Measurements from ENCODE around the gene CFAP251. TPM values are rescaled to one million over a fixed set of nuclear protein-coding genes. Genes with fewer than 3 reads are reported as not detected.
A peak's percentile ranks its signal among the peaks of the same experiment; 100 is the strongest.

CFAP251 gene
- total and polyA plus RNA-seq, 2 of the 13 experiments (the other 11 are each of a cell fraction or from before 2014, with no cell fraction given), result 0.30 to 0.42 TPM

- TF ChIP-seq, protein P1, sequence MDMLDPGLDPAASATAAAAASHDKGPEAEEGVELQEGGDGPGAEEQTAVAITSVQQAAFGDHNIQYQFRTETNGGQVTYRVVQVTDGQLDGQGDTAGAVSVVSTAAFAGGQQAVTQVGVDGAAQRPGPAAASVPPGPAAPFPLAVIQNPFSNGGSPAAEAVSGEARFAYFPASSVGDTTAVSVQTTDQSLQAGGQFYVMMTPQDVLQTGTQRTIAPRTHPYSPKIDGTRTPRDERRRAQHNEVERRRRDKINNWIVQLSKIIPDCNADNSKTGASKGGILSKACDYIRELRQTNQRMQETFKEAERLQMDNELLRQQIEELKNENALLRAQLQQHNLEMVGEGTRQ (IDR thresholded peaks at IDR 0.05; ENCODE audit: low read depth, low read length), result peak; percentile 81
- TF ChIP-seq, protein P1 (CRISPR knock-in tag; IDR thresholded peaks at IDR 0.05; ENCODE audit: borderline replicate concordance), result peak; percentile 89; the same call in 1 of the 2 replicates
- TF ChIP-seq LCORL (IDR thresholded peaks at IDR 0.05) (no peak), LCORL (CRISPR knock-in tag; IDR thresholded peaks at IDR 0.05) (peak; percentile 19; the same call in 1 of the 2 replicates), ZNF674 (CRISPR knock-in tag; IDR thresholded peaks at IDR 0.05; ENCODE audit: low read depth) (0 out of 2 replicates have a peak, but pooled peaks have one; percentile 7), NFYB (CRISPR knock-in tag; IDR thresholded peaks at IDR 0.05) (peak; percentile 65), NCOA2 (CRISPR knock-in tag; IDR thresholded peaks at IDR 0.05) (no peak), MYC (CRISPR knock-in tag; IDR thresholded peaks at IDR 0.05; ENCODE audit: borderline replicate concordance) (peak; percentile 77), MAZ (IDR thresholded peaks at IDR 0.05; ENCODE audit: borderline replicate concordance, low read depth, low read length) (0 out of 2 replicates have a peak, but pooled peaks have one; percentile 6), MAZ (CRISPR knock-in tag; IDR thresholded peaks at IDR 0.05; ENCODE audit: low read depth) (peak; percentile 73; the same call in 1 of the 2 replicates), DPF2 (CRISPR knock-in tag; IDR thresholded peaks at IDR 0.05; ENCODE audit: borderline replicate concordance, low read depth) (no peak), ZFP41 (CRISPR knock-in tag; IDR thresholded peaks at IDR 0.05; ENCODE audit: borderline replicate concordance) (no peak), ATF2 (CRISPR knock-in tag; IDR thresholded peaks at IDR 0.05) (no peak)
- TF ChIP-seq, protein P2, sequence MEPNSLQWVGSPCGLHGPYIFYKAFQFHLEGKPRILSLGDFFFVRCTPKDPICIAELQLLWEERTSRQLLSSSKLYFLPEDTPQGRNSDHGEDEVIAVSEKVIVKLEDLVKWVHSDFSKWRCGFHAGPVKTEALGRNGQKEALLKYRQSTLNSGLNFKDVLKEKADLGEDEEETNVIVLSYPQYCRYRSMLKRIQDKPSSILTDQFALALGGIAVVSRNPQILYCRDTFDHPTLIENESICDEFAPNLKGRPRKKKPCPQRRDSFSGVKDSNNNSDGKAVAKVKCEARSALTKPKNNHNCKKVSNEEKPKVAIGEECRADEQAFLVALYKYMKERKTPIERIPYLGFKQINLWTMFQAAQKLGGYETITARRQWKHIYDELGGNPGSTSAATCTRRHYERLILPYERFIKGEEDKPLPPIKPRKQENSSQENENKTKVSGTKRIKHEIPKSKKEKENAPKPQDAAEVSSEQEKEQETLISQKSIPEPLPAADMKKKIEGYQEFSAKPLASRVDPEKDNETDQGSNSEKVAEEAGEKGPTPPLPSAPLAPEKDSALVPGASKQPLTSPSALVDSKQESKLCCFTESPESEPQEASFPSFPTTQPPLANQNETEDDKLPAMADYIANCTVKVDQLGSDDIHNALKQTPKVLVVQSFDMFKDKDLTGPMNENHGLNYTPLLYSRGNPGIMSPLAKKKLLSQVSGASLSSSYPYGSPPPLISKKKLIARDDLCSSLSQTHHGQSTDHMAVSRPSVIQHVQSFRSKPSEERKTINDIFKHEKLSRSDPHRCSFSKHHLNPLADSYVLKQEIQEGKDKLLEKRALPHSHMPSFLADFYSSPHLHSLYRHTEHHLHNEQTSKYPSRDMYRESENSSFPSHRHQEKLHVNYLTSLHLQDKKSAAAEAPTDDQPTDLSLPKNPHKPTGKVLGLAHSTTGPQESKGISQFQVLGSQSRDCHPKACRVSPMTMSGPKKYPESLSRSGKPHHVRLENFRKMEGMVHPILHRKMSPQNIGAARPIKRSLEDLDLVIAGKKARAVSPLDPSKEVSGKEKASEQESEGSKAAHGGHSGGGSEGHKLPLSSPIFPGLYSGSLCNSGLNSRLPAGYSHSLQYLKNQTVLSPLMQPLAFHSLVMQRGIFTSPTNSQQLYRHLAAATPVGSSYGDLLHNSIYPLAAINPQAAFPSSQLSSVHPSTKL (CRISPR knock-in tag; IDR thresholded peaks at IDR 0.05), result peak; percentile 64
- TF ChIP-seq, protein P3, sequence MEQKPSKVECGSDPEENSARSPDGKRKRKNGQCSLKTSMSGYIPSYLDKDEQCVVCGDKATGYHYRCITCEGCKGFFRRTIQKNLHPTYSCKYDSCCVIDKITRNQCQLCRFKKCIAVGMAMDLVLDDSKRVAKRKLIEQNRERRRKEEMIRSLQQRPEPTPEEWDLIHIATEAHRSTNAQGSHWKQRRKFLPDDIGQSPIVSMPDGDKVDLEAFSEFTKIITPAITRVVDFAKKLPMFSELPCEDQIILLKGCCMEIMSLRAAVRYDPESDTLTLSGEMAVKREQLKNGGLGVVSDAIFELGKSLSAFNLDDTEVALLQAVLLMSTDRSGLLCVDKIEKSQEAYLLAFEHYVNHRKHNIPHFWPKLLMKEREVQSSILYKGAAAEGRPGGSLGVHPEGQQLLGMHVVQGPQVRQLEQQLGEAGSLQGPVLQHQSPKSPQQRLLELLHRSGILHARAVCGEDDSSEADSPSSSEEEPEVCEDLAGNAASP (CRISPR knock-in tag; IDR thresholded peaks at IDR 0.05; ENCODE audit: borderline replicate concordance), result 0 out of 2 replicates have a peak, but pooled peaks have one; percentile 17
- TF ChIP-seq, protein P4, sequence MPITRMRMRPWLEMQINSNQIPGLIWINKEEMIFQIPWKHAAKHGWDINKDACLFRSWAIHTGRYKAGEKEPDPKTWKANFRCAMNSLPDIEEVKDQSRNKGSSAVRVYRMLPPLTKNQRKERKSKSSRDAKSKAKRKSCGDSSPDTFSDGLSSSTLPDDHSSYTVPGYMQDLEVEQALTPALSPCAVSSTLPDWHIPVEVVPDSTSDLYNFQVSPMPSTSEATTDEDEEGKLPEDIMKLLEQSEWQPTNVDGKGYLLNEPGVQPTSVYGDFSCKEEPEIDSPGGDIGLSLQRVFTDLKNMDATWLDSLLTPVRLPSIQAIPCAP (CRISPR knock-in tag; IDR thresholded peaks at IDR 0.05; ENCODE audit: low read depth), result no peak
Measured at GRCh38 chr12:122023339-122024131, 105.1 kb downstream of the CFAP251 start (continued).
